Fibroblast of skin of left quadriceps (primary cell): ENCODE results near the gene WFS1.

Experiments used
- DNase-seq, 2 experiments: peaks; one replicate each; pipeline ENCODE4 v3.0.0-alpha.2; 2013; ENCODE audit warnings: low read depth in 2 of 2

Gene WFS1

DNA sequence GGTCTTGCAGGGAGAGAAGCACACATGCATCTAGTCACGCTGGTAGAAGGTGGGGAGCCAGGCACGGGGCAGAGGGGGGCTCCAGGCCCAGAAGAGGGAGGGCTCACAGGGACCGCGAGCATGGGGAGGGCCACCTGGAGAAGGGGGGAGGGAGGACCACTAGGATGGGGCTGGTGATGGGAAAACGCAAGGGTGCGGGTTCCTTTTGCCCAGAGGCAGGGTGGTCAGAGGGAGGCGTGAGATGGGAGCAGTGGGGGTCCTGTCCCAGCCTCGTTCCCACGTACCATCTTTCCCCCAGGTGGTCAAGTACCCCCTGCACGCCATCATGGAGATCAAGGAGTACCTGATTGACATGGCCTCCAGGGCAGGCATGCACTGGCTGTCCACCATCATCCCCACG is 30.7 kb downstream of the WFS1 start:
- DNase-seq: no peak

DNA sequence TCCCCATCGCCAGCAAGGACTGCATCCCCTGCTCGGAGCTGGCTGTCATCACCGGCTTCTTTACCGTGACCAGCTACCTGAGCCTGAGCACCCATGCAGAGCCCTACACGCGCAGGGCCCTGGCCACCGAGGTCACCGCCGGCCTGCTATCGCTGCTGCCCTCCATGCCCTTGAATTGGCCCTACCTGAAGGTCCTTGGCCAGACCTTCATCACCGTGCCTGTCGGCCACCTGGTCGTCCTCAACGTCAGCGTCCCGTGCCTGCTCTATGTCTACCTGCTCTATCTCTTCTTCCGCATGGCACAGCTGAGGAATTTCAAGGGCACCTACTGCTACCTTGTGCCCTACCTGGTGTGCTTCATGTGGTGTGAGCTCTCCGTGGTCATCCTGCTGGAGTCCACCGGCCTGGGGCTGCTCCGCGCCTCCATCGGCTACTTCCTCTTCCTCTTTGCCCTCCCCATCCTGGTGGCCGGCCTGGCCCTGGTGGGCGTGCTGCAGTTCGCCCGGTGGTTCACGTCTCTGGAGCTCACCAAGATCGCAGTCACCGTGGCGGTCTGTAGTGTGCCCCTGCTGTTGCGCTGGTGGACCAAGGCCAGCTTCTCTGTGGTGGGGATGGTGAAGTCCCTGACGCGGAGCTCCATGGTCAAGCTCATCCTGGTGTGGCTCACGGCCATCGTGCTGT is 31.5 kb downstream of the WFS1 start:
- DNase-seq: no peak

DNA sequence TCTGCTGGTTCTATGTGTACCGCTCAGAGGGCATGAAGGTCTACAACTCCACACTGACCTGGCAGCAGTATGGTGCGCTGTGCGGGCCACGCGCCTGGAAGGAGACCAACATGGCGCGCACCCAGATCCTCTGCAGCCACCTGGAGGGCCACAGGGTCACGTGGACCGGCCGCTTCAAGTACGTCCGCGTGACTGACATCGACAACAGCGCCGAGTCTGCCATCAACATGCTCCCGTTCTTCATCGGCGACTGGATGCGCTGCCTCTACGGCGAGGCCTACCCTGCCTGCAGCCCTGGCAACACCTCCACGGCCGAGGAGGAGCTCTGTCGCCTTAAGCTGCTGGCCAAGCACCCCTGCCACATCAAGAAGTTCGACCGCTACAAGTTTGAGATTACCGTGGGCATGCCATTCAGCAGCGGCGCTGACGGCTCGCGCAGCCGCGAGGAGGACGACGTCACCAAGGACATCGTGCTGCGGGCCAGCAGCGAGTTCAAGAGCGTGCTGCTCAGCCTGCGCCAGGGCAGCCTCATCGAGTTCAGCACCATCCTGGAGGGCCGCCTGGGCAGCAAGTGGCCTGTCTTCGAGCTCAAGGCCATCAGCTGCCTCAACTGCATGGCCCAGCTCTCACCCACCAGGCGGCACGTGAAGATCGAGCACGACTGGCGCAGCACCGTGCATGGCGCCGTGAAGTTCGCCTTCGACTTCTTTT is 32.2 kb downstream of the WFS1 start:
- DNase-seq: no peak

DNA sequence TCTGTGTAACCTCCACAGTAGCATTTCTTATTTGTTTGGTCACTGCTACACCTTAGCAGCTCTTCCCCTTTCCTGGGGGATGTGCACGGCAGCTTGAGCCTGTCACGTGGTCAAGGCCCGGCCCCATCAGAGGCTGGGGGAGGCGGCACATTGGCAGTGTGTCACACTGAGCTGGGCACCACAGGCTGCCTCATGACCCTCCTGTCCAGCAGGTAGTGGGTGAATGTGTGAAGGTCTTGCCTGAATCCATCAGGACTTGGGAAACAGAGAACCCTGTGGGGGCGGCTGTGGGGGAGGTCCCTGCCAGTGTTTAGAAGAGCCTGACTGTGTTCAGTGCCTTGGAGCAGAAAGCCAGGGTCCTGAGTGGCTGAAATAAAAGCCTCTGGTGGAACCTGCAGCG is 33.2 kb downstream of the WFS1 start:
- DNase-seq: no peak

DNA sequence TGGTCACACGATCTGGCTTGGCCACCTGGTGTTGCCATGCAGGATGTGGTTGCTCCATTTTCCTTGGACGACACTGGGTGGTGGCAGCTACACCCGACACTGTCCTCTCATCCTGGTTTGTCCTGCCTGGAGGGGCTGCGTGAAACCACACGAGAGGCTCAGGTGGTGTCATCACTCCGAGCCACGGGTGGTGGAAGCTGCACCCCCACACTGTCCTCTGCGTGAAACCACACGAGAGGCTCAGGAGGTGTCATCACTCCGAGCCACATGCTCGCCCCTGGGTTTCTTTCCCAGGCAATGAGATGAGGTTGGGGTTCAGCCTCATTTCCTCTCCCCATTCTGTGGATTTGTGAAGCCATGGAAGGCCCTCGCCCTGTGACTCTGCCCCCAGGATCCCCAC is 34.3 kb downstream of the WFS1 start:
- DNase-seq: no peak

DNA sequence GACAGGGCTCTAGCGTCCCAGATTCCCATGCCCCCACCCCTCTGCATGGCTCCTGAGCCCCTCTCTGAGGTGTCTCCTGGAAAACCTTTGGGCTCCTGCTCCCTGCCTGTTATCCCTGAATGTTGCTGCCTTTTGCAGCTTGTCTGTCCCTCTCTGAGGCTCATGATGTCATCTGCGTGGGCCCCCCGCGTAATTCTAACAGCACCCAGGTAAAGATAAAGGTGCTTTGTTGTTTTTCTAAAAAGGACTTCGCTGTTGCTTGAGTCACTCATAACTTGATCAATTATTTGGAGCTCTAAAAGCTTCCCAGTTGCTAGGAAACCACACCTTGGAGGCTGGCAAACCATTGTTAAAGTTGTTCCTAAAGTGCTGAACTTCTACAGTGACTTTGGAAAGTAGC is 36.6 kb downstream of the WFS1 start:
- DNase-seq: no peak

DNA sequence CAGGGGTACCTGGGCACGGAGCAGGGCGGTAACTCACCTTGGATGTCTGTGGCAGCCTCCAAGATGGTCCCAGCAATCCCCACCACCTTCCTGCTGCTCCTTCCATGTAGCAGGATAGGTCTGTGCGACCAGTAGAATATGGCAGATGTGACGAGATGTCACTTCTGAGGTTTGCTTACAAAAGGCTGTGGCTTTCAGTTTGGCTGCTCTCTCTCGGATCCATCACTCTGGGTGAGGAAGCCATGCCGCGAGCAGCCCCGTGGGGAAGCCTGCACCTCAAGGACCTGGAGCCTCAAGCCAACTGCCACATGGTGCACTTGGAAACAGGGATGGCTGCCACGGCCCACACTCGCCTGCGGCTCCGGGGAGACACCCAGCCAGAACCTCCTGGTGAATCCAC is 37.6 kb downstream of the WFS1 start:
- no peak for DNase-seq

DNA sequence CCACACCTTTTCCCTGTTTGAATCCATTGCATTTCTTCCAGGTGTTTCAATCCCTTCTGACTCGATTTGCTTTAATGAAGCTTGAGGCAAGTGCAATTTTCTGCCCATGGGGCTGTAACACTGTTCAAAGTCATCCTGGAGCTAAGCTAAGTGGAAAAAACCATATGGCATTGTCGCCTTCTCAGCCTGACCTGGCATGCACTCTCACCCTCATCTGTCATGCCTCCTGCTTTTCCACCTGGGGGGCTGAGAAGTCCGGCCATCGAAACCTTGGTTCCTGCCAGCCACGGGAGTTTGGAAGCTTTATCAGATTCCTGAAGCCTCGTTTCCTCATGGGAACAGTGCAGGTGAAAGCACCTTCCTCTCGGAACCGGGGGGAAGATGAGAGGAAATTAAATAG is 38.2 kb downstream of the WFS1 start:
- no peak for DNase-seq

DNA sequence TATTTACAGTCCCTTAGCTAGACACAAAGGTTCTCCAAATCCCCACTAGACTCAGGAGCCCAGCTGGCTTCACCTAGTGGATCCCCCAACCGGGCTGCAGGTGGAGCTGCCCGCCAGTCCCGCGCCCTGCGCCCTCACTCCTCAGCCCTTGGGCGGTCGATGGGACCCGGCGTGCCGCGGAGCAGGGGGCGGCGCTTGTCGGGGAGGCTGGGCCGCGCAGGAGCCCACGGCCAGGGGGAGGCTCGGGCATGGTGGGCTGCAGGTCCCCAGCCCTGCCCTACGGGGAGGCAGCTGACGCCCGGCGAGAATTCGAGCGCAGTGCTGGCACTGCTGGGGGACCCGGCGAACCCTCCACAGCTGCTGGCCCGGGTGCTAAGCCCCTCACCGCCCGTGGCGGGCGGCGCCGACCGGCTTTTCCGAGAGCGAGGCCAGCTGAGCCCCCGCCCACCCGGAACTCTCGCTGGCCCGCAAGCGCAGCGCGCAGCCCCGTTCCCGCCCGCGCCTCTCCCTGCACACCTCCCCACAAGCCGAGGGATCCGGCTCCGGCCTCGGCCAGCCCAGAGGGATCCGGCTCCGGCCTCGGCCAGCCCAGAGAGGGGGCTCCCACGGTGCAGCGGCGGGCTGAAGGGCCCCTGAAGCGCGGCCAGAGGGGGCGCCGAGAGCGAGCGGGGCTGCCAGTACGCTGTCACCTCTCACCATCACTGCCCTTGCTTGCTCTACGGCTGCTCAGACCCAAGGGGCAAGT is 39.4 kb downstream of the WFS1 start:
- no peak for DNase-seq

DNA sequence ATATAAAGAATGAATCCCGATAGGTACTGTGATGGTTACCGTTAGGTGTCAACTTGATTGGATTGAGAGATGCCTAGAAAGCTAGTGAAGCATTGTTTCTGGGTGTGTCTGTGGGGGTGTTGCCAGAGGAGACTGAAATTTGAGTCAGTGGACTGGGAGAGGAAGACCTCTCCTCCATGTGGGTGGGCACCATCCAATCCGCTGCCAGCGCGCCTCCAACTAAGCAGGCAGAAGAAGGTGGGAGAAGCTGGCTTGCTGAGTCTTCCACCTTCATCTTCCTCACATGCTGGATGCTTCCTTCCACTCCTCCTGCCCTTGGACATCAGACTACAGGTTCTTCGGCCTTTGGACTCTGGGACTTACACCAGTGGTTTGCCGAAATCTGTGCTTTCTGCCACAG is 40.1 kb downstream of the WFS1 start:
- no peak for DNase-seq

DNA sequence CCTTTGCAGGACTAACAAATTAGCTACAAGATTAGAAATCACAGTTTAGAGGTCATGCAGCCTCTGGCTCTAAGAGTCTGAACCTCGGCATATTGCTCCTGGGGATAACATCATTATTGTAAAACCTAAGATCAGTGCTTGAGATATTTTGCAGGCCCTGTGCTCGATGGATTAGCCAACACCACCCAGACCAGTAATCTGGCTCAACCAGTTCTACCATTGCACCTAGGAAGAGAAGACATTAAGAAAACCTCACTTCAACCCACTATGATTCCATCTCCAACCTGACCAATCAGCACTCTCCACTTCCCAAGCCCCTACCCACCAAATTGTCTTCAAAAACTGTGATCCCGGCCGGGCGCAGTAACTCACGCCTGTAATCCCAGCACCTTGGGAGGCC is 43.6 kb downstream of the WFS1 start:
- no peak for DNase-seq

DNA sequence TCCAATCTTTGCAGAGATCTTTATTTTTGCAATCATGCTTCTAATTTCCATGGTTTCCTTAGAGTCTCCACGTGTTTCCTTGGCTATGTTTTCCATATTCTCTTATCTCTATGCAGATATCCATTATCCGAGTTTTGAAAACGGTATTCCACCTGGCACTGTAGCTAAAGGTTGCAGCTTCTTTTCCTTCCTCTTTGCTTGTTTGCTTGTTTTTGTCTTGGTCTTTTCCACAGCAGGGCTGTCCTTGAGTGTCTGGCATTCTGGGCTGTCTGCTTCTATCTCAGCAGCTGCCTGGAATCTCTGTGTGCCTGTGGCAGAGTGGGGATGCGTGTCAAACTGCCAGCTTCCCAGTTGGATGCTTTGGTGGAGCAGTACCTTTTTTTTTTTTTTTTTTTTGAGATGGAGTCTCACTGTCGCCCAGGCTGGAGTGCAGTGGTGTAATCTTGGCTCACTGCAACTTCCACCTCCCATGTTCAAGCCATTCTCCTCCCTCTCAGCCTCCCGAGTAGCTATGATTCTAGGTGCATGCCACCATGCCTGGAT is 46.9 kb downstream of the WFS1 start:
- no peak for DNase-seq

DNA sequence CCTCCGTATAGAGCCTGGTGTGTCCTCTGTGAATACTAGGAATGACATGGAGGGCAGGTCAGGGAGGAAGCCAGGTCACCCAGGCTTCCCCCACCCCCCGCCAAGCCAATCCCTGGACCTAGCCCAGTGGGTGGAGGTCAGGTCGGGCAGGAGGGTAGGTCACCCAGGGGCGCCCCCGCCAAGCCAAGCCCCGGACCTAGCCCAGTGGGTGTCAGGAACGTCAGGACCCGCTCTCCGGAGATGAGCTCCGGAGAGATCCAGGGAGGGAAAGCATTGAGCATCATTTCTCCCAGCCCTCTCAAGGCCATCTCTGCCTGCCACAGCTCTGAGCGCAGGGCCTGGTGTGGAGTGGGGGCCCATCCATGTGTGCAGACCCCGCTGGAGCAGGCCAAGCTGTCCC is 48.6 kb downstream of the WFS1 start:
- no peak for DNase-seq

DNA sequence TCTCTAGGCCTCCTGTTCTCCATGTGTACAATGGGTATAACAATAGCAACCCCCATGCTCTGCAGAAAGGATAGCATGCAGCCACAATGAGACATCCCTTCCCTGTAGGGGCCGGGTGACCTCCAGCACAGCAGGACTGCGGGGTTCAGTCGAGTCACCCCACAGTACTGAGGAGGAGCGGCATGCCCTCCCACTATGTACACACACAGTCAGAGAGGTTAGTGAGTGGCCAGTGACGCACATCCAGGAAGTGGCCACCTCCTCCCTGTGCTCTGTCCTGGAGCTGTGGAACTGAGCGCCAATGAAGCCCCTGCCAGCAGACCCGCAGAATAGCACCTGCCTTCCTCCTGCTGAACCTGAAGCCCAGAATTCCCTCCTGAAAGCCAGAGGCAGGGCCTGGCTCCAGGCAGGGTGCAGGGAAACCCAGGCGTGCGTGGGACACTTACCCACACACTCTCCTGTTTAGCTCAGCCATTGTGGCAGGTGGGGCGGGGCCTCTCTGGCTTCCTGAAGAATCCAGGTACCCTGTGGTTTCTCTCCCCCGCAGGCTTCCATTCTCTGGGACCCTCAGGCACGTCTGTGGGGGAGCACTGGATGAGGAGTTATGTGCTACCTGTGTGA is 50.0 kb downstream of the WFS1 start:
- DNase-seq: no peak

DNA sequence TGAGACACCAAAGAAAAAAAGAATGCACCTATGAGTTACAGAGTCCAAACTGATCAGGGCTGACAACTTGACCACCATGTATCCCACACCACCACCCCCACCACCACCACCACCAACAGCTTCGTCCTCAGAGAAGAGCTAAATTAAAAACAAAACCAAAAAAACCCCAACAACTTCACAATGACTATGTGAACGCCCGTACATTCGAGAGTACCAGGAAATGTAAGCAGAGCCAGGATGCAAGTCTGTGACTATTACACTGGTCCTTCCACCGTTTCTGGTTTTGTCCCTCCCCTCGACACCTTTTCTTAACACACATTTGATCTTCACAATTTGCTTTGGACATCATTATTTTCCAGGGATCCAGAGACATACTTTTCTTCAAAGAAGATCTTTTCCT is 51.0 kb downstream of the WFS1 start:
- DNase-seq: no peak

DNA sequence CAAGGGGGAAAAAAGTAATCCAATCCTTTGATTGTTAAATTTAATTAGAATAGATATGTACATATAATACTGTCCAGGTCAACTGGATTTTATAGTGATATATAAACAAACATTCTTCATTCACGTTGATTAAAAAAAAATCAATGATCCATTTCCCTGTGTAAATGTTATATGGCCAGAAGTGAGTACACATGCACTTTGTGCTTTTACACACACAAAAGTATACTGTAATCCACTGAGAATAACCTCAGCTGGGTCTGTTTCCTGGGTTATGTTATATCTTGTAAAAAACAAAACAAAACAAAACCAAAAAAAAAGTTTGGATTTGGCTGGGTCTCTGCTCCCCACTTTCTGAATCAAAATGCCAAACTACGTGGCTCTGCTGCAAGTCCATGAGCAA is 51.7 kb downstream of the WFS1 start:
- DNase-seq: no peak

DNA sequence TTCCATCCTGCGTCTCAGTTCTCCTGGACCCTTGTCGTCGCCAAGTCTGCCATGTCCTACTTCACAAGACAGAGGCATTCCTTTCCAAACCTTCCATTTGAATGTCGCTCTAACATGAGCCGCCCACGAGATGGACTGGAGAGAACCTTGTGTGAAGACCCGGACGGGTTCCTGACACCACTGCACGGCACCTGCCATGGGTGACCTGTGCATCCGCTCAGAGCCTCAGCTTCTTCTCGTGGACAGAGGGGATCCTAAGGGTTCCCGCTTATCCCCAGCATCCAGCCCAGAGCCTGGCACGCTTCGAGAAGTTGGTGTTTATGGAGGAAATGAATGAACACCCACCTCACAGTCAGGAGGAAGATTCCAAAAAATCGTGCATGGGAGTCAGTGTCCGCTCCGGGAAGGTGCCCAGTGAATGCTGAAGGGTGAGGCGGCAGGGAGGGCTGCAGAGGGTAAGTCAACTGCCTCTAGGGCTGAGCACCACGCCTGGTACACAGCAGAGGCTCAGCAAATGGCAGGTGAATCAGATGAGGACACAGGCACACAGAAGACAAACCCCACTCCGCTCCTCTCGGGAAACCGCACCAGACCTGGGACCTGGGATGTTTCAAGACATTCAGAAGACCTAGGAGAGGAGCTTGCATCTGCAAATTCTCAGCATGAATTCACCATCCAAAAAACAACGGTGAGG is 52.6 kb downstream of the WFS1 start:
- DNase-seq: no peak

DNA sequence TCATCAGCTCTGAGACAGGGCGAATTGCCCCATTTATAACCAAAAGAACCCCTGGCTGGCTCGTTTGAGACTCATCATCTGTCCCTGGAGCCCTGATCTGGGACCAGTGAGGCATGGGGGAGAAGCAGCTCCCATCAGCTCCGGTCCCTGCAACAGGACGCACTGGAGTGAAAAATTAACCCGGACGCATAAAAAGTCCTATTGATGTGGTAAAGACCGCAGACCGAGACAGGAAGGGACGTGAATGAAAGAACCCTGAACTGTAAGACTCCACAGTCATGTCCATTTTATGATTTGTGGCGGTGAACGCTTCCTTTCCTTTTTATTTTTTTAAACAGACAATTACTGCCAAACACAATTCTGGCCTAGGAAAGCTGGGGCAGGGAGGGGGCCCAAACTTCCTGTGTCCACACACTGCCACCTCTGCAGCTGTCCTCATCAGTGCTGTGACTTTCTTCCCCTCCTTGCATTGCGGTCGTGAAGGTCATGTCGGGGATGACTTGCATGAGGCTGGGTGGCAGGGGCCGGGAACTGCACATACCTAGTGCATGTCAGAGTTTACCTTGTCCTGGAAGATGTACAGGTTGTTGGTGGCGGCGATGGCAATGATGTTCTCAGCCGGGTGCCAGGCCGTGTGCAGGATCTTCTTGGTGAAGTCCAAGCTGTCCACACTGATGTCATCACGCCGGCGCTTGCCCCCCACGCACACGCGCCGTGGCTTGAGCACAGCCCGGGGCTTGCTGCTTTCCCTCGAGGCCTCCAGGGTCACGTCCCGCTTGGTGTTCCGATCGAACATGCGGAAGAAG is 53.3 kb downstream of the WFS1 start:
- DNase-seq: no peak

DNA sequence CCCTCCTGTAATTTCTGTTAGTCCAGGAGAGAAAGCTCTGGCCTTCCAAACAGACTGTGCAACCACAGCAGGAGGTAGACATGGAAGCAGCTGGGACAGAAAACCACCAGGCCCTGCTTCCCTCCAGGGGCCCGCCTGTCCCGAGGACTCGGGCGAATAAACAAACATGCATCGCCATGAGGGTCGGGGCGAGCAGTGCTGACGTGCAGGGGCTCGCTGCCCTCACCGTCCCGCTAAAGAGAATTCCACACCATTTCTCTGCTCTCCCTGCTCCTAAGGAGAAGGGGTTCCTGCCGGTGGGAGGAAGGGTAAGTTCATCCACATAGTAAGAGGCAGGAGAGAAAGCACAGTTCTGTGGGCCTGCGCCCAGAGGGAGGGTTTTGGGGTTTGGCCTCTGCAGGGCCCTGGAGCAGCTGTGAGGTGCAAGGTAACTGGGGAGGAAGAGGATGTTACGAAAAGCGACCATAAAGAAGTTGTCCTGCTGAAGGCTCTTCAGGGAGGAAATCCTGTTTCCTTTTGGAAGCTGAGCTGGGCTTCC is 54.9 kb downstream of the WFS1 start:
- DNase-seq: no peak

DNA sequence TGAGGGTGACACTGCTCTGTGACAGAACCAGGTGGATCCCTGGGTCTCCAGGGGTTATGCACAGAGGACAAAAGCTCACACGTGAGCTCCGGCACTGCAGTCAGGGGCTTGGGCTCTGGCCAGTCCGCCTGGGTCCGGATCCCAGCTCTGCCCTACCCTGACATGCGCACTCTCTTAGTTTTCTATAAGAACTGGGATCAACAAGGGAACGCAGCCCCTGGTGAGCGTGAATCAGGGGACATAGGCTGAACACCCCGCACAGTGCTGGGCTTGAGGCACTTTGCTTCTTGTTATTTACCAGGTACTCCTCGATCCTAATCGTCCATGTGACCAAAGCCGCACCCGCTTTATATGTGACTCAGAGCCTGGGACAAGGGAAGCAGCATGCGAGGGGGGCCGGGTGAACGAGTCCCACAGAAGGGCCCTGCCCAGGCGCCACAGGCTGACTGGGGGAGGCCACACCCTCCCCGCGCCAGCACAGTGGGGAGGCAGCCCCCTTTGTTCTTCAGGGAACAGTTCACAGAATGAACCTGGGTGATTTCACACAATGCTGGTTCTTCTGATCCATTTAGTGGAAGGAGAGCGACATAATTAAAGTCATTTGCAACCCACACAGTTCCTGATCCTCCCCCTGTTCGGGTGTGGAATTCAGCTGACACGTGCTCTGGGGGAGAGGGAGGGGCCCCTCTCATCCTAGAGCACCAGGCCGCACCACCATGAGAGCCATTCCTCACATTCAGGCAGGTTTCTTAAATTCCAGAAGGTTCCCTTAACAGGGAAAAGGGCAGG is 55.5 kb downstream of the WFS1 start:
- no peak for DNase-seq
